GM21723 (cell line): ENCODE results near the gene FALEC.
"Not testable (repeated sequence)": the region's sequence is repeated elsewhere in the genome, so short reads cannot be mapped to it uniquely, and the experiment has no call there.

Experiments used
- ATAC-seq: cut with Tn5 transposase; IDR thresholded peaks from one replicate; pipeline ENCODE4 v1.9.1; 2021; ENCODE audit warnings: mild to moderate bottlenecking, moderate library complexity; ENCODE audit not compliant: unreplicated experiment

FALEC gene

GRCh38 chr1:150573648-150574071 lies 58.1 kb downstream of the FALEC start:
- ATAC-seq, result not testable (repeated sequence)

DNA sequence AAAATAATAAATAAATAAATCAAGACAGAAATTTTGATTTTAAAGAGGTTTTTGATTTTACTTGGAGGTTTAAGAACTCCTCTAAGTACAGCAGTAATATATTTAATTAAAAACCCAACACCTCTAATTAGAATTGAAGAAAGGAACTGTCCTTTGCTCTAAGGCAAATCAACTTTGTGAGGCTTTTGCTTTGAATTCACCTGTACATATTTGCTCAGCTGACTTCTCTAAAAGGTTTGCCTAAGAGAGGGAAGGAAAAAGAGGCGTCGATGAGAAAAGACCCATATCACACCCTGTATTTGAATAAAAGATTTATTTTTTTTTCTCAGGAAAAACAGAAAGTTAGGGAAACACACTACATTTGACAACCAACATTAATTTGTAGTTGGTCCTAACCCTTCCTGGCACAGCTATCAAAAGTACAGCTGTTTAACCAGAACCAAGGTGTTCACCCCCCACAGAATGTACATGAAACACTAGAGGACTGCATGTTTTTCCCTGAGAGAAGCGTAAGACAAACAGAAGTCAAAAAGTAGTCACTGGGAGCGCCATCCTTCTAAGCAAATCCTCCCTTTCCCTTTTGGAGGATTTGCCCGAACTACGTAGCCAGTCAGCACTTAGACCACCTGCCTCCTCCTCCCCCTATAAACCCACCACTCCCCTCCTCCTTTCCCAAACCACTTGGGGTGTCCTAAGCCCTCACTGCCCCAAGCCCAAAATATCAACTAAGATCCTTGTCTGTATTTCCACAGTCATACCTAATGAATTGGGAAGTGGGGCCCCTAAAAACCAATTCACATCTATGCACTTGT lies 58.9 kb downstream of the FALEC start:
- no peak for ATAC-seq

GRCh38 chr1:150575072-150575489 lies 59.5 kb downstream of the FALEC start:
- ATAC-seq, result no peak

DNA sequence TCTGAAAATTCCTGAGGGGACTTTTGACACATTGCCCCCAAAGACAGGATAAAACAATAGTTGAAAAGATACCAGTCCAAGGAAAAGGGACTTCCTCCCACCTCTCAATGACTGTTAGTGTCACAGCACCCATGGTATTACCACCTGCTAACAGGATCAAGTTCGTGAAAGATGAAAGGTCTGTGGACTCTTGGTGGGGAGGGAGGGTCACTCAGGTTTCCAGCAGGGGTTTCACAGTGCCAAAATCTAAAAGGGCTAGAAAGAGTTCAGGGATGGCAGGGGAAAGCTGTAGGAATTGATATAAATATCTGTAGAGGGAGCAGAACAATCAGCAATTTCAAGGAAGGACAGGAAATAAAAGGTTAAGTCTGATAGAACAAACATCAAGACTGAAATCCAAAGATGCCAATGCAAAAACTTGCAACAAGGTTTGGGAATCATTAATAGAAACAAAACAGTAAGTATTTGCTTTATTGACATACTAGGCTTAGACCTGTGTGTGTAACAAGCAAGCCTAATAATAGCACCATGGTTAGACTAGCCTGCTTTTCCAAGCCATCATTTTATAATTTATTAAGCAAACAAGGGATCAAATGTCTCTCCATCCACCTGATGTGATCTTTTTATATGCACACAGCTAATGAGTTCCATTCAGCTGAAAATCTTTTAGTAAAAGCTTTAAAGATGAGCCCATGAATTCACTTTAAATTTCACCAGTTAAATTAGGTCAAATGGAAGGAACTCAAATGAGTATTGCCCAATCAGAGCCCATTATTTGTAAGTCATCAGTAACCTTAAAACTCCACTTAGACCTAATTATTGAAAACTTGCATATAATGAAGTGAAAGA lies 60.2 kb downstream of the FALEC start:
- ATAC-seq, result no peak

DNA sequence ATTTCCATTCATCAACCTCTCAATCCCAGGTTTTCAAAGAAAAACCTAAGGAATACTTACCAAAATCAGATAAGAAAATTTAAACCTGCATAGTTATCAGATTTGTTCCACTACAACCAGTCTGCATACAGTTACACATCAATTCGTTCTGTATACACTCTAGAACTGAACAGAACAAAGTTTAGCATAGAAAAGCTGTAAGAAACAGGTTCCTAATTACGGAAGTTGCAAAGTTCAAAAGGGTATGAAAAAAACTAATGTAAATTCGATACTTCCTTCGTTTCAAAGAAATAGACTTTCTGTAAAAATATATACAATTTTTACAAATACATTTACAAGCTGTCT lies 60.8 kb downstream of the FALEC start:
- no peak for ATAC-seq

- ATAC-seq, result no peak
Observed at GRCh38 chr1:150576794-150577556, 61.4 kb downstream of the FALEC start.

GRCh38 chr1:150577557-150578271 lies 62.2 kb downstream of the FALEC start:
- ATAC-seq, result no peak

DNA sequence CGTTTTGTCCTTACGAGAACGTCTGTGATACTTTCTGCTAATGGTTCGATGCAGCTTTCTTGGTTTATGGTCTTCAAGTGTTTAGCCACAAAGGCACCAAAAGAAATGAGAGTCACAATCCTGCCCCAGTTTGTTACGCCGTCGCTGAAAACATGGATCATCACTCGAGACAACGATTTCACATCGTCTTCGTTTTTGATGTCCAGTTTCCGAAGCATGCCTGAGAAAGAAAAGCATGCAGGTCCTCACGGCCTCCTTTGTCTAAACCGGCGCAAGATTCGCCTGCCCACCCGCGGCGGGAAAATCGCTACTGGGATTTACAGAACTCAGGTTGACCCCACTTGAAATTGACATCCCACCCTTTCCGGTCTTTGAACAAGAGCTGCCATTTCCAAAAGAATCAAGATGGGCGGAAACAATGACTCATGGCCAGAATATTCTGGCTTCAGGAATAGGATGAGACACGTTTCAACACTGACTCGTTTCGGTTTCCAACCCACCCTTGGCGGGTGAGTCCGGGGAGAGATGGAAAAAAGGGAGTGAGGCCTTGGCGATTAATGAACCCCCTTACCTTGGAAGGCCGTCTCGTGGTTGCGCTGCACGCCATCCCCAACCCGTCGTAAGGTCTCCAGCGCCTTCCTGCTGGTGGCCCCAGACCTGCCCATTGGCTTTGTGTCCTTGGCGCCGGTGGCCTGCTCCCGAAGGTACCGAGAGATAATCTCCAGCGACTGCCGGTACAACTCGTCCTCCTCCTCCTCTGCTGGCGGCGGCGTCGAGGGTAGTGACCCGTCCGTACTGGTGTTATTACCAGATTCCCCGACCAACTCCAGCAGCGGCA lies 62.9 kb downstream of the FALEC start:
- peak; percentile 8 for ATAC-seq

DNA sequence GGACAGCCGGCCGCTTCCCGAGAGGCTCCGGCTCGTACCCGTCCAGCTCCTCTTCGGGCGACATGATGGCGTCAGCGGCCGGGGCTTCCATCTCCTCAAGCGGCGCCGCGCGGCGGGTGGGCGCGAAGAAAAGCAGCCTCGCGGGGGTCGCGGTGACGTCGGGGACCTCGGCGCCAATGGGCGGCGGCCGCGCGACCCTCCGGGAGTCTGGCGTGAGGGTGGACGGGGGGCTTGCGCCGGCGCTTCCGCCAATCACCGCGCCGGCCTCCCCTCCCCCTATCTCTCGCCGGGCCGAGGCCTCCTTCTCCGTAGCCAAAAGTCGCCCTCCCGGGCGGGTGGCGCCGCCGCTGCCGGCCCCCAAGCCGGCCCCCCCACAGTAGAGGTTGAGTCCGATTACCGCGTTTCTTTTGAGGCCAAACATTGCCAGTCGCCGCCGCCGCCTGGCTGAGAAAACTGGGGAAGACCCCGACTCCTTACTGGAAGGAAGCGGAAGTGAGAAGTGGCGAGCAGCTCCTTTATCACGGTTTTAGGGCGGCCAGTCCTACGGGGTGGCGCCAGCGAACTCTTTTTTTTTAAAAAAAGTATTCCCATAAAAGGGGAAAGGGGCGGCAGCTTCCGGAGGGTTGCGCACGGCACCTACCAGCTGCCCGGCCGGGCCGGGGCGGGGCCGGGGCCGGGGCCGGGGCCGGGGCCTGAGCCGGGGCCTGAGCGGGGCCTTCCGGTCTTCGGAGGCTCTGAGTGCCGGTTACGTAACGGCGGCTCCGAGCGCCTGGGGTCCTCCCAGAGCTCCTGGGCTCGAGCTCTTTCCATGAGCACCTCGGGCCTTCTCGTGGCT lies 63.8 kb downstream of the FALEC start, which contains the start of gene MCL1:
TSS of gene MCL1 (minus strand) at position 501 of the 835 bp plus-strand sequence. CDS start at position 421, 80 bp downstream.
- peak; percentile 85 for ATAC-seq

GRCh38 chr1:150579945-150580642 lies 64.5 kb downstream of the FALEC start:
- ATAC-seq, result no peak

DNA sequence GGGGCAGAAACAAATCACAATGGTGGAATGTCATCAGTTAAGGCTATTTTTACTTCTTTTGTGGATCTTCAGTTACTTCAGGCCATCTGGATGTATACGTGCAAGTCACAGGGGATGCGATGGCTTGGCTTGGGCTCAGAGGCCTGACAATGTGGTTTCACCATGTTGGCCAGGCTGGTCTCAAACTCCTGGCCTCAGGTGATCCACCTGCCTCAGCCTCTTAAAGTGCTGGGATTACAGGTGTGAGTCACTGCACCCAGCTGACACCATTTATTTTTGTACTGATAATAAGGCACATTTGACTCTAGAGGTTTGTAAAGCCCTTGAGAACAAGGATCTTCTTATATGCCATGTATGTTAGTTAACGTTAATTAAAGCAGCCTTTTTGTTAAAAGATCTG lies 65.4 kb downstream of the FALEC start:
- not testable (repeated sequence) for ATAC-seq

DNA sequence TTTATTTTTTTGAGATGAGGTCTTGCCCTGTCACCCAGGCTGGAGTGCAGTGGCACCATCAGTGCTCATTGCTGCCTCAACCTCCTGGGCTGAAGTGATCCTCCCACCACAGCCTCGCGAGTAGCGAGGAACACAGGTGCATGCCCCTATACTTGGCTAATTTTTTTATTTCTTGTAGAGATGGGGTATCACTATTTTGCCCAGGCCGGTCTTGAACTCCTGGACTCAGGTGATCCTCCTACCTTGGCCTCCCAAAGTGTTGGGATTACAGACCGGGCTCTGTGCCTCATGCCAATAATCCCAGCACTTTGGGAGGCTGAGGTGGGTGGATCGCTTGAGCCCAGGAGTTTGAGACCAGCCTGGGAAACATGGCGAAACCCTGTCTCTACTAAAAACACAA lies 65.9 kb downstream of the FALEC start:
- ATAC-seq, result not testable (repeated sequence)

GRCh38 chr1:150581962-150582361 lies 66.4 kb downstream of the FALEC start:
- not testable (repeated sequence) for ATAC-seq

GRCh38 chr1:150582371-150582770 lies 66.8 kb downstream of the FALEC start:
- ATAC-seq, result no peak
